Colonic mucosa (tissue), 4 donors: ENCODE results near the gene ABCB8. TPM values are rescaled to one million over a fixed set of nuclear protein-coding genes. Genes with fewer than 3 reads are reported as not detected.
"Not testable (repeated sequence)": the region's sequence is repeated elsewhere in the genome, so short reads cannot be mapped to it uniquely, and the experiment has no call there.

Source experiments
- DNase-seq: peaks from one replicate; pipeline ENCODE4 v3.0.0-alpha.2; 2020
- H3K27ac ChIP-seq: fragments of 200-600 bp; one replicate; pipeline ENCODE4 v1.8.0; 2021
- H3K27me3 ChIP-seq: fragments of 200-600 bp; one replicate; pipeline ENCODE4 v1.8.0; 2021
- H3K36me3 ChIP-seq: fragments of 200-600 bp; one replicate; pipeline ENCODE4 v1.8.0; 2021
- H3K4me1 ChIP-seq: fragments of 200-600 bp; one replicate; pipeline ENCODE4 v1.8.0; 2021; ENCODE audit warnings: mild to moderate bottlenecking
- H3K4me3 ChIP-seq: fragments of 200-600 bp; one replicate; pipeline ENCODE4 v1.8.0; 2021
- H3K9ac ChIP-seq, 2 donors: one replicate each; pipeline ENCODE4 v1.7.0; 2013; ENCODE audit warnings: control low read depth in 2 of 2, low read depth in 2 of 2, low read length in 2 of 2
- H3K9me3 ChIP-seq: fragments of 200-600 bp; one replicate; pipeline ENCODE4 v1.8.0; 2021
- intact Hi-C: fragments of 100-400 bp; cut with DNase I; formaldehyde crosslinking; loops from one replicate; pipeline ENCODE4 v1.14.1; 2022
- total RNA-seq, 2 donors: library from RNA; stranded (reverse); fragmentation: NEBNext Ultra II Directional in 1 of 2; extraction: Animal tissue kit (Norgen Biotek cat#: 25700) in 1 of 2; gene quantifications; one replicate each; pipeline ENCODE4 v1.2.1, GENCODE V29; 2021
- TF ChIP-seq, protein P1 (sequence below): fragments of 200-600 bp; IDR thresholded peaks from one replicate; pipeline ENCODE4 v1.8.0; 2022; ENCODE audit warnings: antibody characterized with exemption, mild to moderate bottlenecking
- donor health status: healthy.
- donor health status: DM: no; HTN: no; CAD: no.
- donor health status: DM: no; HTN: no; CAD: no.

ABCB8 gene
- total RNA-seq, 2 donors from 2014 or later: 26.7 to 59.5 TPM

GRCh38 chr7:151009327-151010036 lies 18.8 kb upstream of the ABCB8 start:
- no peaks in the 10 kb centered on the region for H3K36me3 ChIP-seq
- DNase-seq: no peak
- H3K27me3 ChIP-seq: no peaks in the 10 kb centered on the region
- H3K9ac ChIP-seq: no peak overlapping the region
- TF ChIP-seq, protein P1, sequence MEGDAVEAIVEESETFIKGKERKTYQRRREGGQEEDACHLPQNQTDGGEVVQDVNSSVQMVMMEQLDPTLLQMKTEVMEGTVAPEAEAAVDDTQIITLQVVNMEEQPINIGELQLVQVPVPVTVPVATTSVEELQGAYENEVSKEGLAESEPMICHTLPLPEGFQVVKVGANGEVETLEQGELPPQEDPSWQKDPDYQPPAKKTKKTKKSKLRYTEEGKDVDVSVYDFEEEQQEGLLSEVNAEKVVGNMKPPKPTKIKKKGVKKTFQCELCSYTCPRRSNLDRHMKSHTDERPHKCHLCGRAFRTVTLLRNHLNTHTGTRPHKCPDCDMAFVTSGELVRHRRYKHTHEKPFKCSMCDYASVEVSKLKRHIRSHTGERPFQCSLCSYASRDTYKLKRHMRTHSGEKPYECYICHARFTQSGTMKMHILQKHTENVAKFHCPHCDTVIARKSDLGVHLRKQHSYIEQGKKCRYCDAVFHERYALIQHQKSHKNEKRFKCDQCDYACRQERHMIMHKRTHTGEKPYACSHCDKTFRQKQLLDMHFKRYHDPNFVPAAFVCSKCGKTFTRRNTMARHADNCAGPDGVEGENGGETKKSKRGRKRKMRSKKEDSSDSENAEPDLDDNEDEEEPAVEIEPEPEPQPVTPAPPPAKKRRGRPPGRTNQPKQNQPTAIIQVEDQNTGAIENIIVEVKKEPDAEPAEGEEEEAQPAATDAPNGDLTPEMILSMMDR: no peak
- intact Hi-C loops: no loop called here
- H3K4me3 ChIP-seq: no peak overlapping the region
- H3K4me1 ChIP-seq: no peaks in the 10 kb centered on the region
- no peaks in the 10 kb centered on the region for H3K9me3 ChIP-seq
- H3K27ac ChIP-seq: no peak overlapping the region

- no peaks in the 10 kb centered on the region for H3K4me1 ChIP-seq
- no peak overlapping the region for H3K9ac ChIP-seq
- intact Hi-C loops: no loop called here
- no peaks in the 10 kb centered on the region for H3K9me3 ChIP-seq
- TF ChIP-seq, protein P1: no peak
- H3K36me3 ChIP-seq: no peaks in the 10 kb centered on the region
- no peak overlapping the region for H3K4me3 ChIP-seq
- H3K27me3 ChIP-seq: no peaks in the 10 kb centered on the region
- no peak overlapping the region for H3K27ac ChIP-seq
- DNase-seq: no peak
Measured at GRCh38 chr7:151010037-151010306, 18.3 kb upstream of the ABCB8 start.

- DNase-seq: no peak
- H3K27me3 ChIP-seq: no peaks in the 10 kb centered on the region
- intact Hi-C loops: no loop called here
Measured at GRCh38 chr7:151010307-151011096, 17.7 kb upstream of the ABCB8 start.

DNA sequence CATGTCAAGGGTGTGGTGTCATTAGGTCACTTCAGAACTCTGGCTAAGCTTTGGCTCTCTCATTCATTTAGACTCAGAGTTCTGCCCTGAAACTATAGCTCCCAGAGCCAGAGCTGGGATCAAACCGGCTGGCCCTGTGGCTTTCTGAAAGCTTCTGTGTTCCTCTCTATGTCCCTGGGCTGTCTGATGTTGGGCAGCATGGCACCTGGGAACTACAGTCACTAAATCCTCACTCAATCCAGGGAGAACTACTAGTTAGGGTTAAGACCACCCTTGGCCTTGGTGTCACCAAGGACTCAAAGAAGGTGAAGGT lies 17.2 kb upstream of the ABCB8 start:
- no peak overlapping the region for H3K9ac ChIP-seq
- H3K4me3 ChIP-seq: no peak overlapping the region
- H3K27me3 ChIP-seq: no peaks in the 10 kb centered on the region
- no peak for DNase-seq
- TF ChIP-seq, protein P1: no peak
- no peak overlapping the region for H3K27ac ChIP-seq
- no peaks in the 10 kb centered on the region for H3K4me1 ChIP-seq
- intact Hi-C loops: no loop called here
- H3K9me3 ChIP-seq: no peaks in the 10 kb centered on the region
- no peaks in the 10 kb centered on the region for H3K36me3 ChIP-seq

More at GRCh38 chr7:151010307-151011096, 17.7 kb upstream of the ABCB8 start:
- Histone ChIP-seq H3K9ac (no peak overlapping the region), H3K27ac (no peak overlapping the region), H3K9me3 (no peaks in the 10 kb centered on the region), H3K36me3 (no peaks in the 10 kb centered on the region), H3K4me1 (no peaks in the 10 kb centered on the region), H3K4me3 (no peak overlapping the region)
- TF ChIP-seq, protein P1: no peak

DNA sequence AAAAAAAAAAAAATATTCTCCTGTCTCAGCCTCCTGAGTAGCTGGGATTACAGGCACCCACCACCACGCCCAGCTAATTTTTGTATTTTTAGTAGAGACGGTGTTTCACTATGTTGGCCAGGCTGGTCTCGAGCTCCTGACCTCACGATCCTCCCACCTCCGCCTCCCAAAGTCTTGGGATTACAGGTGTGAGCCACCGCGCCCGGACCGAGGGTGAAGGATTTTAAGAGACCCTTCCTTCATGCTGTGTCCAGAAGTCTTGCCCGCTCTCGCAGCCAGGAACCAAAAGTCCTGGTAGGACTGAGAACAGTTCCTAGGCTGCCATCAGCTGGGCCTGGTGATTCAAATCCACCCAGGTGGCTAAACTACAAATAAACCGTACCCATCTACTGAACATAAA lies 16.6 kb upstream of the ABCB8 start:
- H3K27me3 ChIP-seq, H3K4me1 ChIP-seq, DNase-seq, H3K9me3 ChIP-seq, intact Hi-C loops, H3K9ac ChIP-seq, H3K36me3 ChIP-seq, H3K4me3 ChIP-seq: not testable (repeated sequence)
- H3K27ac ChIP-seq: peak overlapping the region; percentile 53

DNA sequence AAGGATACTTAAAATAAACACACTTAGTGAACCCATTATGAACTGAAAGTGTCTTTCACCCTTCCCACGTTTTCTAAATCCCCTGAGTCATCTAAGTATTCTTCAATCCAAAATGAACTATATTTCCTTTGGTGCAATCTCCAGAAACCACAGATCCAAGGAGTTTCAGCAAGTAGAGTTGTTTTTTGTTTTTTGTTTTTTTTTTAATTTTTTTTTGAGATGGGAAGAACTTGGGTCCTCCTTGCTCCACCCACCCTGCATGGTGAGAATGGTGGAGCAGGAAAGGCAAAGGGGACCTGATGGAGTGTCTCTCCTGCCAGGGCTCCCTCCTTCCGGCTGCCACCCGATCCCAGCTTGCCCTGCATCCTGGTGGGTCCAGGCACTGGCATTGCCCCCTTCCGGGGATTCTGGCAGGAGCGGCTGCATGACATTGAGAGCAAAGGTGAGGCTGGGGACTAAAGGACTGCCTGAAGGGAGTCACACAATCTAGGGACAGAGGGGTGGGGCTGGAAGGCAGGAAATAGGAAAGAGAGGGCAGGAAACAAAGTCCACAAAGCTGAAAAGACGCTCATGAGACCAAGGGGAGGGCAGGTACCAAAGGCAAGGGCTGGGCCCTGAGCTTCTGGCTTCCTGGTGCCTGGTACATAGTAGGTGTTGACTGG lies 16.1 kb upstream of the ABCB8 start:
- H3K36me3 ChIP-seq: no peaks in the 10 kb centered on the region
- no peak overlapping the region for H3K4me3 ChIP-seq
- intact Hi-C loops: no loop called here
- H3K27ac ChIP-seq: peak overlapping the region; percentile 53
- no peaks in the 10 kb centered on the region for H3K4me1 ChIP-seq
- H3K9ac ChIP-seq: no peak overlapping the region
- no peaks in the 10 kb centered on the region for H3K27me3 ChIP-seq
- DNase-seq: peak; percentile 78
- no peaks in the 10 kb centered on the region for H3K9me3 ChIP-seq
- TF ChIP-seq, protein P1: no peak
